ENCODE results near the gene ZNF407.

The ZNF407 gene

GRCh38 chr18:74679006-74679678 is 81.5 kb downstream of the ZNF407 start:
- DNase-seq (ENCODE audit: low spot score): no peak

GRCh38 chr18:74679679-74680076 is 82.0 kb downstream of the ZNF407 start:
- DNase-seq (ENCODE audit: low spot score): no peak

DNA sequence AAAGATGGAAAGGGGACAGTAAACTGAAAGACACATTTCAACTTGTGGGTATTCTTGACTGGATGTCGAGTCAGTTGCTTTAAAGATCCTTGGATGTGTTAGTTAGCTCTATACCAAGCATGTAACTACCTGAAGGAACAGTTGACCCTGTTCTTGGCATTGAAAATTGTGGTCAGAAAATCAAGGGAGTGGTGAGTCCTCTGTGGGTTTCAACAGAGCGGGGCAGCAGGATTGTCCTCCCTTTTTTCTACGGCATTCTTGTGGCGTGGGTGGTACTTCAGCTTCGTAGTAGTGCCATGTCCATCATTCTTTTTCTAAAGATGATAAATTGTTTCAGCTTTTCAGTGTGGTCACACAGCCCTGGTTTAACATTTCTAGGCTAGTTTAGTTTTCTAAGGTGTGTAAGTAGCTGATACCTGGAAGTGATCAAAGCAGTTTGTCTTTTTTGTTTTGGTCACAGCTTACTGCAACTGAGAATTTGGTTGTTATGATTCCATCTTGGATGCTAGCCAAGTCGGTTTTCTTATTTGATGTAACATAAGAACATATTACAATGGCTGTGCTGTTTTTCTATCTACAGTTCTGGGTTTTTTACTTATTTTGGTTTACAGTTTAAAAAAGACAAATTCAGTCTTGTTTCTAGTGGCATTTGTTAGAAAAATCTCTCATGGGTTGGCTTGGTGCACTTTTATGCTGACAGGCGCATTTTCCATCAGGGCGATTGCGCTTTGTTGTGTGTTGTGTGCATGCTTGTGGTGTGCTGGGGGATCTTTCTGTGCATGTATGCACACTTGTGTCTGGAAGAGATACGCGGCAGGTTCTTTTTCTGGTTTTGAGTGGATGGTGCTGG is 84.7 kb downstream of the ZNF407 start:
- no peak for DNase-seq (ENCODE audit: low spot score)

GRCh38 chr18:74682991-74683297 is 85.3 kb downstream of the ZNF407 start:
- DNase-seq (ENCODE audit: low spot score): no peak

DNA sequence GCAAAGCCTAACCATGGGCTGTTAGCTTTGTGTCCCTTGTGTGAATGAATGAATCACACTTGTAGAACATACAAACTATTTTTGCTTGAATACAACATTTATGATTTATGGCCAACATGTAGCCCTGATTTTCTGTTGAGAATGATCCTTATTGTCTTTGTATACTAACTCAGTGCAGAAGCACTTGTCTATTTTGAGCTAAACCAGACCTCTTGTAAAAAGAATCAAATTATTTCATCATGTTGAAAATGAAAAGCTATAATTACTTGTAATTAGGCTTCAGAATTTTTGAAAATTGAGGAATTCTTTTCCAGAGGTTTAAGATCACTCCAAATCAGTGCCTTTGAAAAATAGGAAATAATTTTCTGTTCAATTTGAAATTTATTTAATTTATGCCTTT is 85.9 kb downstream of the ZNF407 start:
- no peak for DNase-seq (ENCODE audit: low spot score)

GRCh38 chr18:74689251-74689650 is 91.6 kb downstream of the ZNF407 start:
- no peak for DNase-seq (ENCODE audit: low spot score)

- DNase-seq (ENCODE audit: low spot score): no peak
Measured at GRCh38 chr18:74692367-74693013, 94.8 kb downstream of the ZNF407 start.

GRCh38 chr18:74694436-74694835 is 96.8 kb downstream of the ZNF407 start:
- no peak for DNase-seq (ENCODE audit: low spot score)

- DNase-seq (ENCODE audit: low spot score): no peak
Measured at GRCh38 chr18:74695170-74695569, 97.5 kb downstream of the ZNF407 start.

GRCh38 chr18:74698881-74699280 is 101.2 kb downstream of the ZNF407 start:
- DNase-seq (ENCODE audit: low spot score): no peak

- DNase-seq (ENCODE audit: low spot score): no peak
Measured at GRCh38 chr18:74699455-74699854, 101.8 kb downstream of the ZNF407 start.

- no peak for DNase-seq (ENCODE audit: low spot score)
Measured at GRCh38 chr18:74702950-74703349, 105.3 kb downstream of the ZNF407 start.

DNA sequence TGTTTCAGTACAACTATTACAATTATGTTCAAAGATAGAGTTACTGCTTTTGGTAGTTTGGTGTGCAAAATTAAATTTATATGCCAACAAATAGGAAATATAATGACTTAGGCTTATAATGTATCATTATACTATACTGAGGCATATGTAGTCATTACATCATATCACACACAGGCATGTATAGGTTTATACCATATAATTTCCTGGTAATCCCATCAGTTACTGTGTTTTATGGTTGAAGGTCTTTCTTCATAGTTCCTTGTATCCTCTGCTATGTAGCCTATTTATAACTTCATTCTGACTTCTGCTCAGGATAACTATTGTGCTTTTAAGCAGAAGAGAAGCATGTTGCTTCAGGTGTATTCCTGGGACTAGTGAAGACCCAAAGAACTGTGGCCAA is 110.5 kb downstream of the ZNF407 start:
- DNase-seq (ENCODE audit: low spot score): no peak

GRCh38 chr18:74709452-74709851 is 111.8 kb downstream of the ZNF407 start:
- no peak for DNase-seq (ENCODE audit: low spot score)

- no peak for DNase-seq (ENCODE audit: low spot score)
Measured at GRCh38 chr18:74714120-74714519, 116.5 kb downstream of the ZNF407 start.

- DNase-seq (ENCODE audit: low spot score): no peak
Measured at GRCh38 chr18:74714791-74715190, 117.1 kb downstream of the ZNF407 start.

DNA sequence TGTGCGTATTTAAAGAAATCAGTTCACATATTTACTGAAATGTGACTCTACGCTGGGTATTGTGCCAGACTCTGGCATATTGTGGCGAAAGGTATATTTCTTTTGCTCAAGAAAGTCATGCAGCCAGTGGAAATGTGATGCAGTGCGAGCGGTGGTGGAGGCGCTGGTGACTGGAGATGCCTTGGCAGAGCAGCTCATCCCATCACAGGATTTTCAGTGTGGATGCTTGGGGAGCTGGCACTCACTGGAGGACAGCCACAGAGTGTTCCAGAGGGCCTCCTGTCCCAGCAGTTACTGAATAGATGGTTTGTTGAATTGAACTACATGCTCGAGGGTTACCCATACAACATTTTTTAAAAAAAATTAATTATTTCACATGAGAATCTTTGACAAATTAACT is 117.6 kb downstream of the ZNF407 start:
- peak; percentile 59 for DNase-seq (ENCODE audit: low spot score)

GRCh38 chr18:74715865-74716712 is 118.4 kb downstream of the ZNF407 start:
- no peak for DNase-seq (ENCODE audit: low spot score)

DNA sequence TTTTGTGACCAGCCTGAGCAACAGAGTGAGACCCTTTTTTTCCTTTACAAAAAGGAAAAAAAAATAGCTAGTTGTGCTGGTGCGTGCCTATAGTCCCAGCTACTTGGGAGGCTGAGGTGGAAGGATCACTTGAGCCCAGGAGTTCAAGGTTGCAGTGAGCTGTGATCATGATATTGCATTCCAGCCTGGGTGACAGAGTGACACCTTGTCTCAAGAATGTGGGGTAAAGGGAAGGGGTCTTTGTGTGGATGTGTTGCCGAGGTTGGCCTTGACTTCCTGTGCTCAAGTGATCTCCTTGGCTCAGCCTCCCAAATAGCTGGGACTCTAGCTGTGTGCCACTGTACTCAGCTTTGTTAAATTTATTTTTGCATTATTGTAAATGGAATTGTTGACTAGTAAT is 120.6 kb downstream of the ZNF407 start:
- no peak for DNase-seq (ENCODE audit: low spot score)

GRCh38 chr18:74722237-74722636 is 124.6 kb downstream of the ZNF407 start:
- peak; percentile 35 for DNase-seq (ENCODE audit: low spot score)

- DNase-seq (ENCODE audit: low spot score): no peak
Measured at GRCh38 chr18:74724186-74724585, 126.5 kb downstream of the ZNF407 start.

DNA sequence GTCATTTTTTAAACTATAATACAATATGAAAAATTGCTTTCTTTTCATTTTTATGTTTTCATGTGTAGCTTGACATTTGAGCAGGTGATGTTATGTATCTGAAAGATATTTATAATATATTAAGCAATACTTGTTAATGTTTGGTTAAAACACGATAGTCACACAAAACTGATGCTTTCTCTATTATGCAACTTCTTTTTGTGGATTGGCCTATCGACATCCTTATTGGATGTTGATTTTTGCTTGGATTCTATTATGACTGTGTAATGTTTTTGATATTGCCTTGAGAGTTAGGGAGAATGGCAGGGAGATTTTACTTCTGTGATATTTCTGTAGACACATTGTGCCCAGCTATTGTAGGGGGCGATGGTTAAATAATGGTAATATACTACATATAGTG is 128.0 kb downstream of the ZNF407 start:
- DNase-seq (ENCODE audit: low spot score): no peak
